HG03066 (cell line): ENCODE data around the gene MEI4.
"Not testable (repeated sequence)": the region's sequence is repeated elsewhere in the genome, so short reads cannot be mapped to it uniquely, and the experiment has no call there.

Experiments used
- ATAC-seq: cut with Tn5 transposase; IDR thresholded peaks from one replicate; pipeline ENCODE4 v1.9.1; 2021; ENCODE audit warnings: low read depth; ENCODE audit not compliant: unreplicated experiment

MEI4 gene

DNA sequence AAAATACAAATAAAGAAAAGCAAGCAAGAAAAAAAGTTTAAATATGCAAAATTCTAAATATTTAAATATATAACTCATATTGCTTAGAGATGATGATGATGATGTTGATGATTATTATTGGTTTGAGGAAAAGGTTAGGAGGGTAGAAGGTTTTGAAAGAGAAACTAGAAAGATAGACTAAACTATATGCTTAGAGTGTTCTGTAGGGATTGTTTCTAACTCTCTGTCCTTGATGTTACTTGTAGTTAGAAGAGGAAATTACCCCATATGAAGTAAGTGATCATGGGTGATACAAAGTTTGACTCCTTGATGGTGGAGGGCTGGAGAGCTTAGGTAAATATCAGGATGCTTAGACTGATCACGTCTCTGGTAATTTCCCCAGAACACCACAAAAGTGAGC is 159.5 kb downstream of the MEI4 start:
- ATAC-seq = no peak

- no peak for ATAC-seq
These were observed 160.3 kb downstream of the MEI4 start for GRCh38 chr6:77813090-77813489.

DNA sequence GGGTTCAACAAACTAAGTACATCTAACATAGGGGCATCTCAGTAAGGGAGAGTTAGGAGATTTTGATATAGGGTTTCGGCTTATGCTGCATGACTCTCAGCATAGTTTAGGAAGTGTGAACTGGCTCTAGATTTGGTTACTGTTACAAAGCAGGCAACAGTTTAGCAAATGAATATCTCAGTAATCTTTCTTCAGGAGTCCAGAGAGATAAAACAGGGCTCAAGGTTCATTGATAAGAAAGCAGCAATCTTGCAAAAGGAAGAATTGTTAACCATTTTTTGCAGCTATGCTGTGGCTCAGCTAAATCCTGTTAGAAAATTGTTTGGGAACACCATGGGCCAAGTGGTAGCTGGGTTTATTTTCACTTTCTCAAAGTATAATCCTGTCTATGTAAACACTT is 161.3 kb downstream of the MEI4 start:
- ATAC-seq = no peak

DNA sequence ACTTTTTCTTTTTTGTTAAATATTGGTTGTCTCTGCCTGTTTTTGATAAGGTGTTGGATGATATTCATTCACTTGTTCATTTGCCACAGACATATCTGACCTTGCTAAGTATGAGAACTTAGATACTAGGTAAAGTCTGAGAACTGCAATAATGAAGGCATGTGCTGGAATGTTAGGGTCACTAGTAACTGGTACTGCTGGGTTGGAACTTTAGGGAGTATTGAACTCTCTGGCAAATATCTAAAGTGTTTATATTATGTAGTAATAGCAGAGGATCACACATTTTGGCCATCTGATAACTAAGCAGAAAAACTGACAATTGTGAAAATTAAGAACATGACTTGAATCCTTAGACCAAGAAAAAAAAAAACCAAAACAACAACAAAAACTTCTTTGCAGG is 162.7 kb downstream of the MEI4 start:
- ATAC-seq = no peak

- ATAC-seq = no peak
These were observed 164.0 kb downstream of the MEI4 start for GRCh38 chr6:77816766-77817270.

- no peak for ATAC-seq
These were observed 169.4 kb downstream of the MEI4 start for GRCh38 chr6:77822265-77822664.

DNA sequence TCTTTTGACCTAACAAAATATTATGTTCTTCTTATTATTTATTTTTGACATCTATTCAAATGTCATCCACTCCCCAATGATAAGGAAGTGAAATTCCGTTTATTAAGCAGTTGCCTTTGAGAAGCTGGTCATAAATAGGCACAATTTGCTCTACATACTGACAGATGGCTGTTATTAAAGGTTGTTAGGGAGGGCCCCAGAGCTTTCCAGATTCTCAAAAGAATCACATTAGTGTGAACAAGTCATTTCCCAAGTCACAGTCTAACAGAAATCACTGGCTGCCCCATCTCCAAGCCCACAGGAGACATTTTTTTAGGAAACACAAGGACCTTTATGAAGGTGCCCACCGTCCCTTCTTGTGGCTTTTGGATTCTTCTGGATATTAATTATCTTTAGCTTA is 172.4 kb downstream of the MEI4 start:
- ATAC-seq = no peak

DNA sequence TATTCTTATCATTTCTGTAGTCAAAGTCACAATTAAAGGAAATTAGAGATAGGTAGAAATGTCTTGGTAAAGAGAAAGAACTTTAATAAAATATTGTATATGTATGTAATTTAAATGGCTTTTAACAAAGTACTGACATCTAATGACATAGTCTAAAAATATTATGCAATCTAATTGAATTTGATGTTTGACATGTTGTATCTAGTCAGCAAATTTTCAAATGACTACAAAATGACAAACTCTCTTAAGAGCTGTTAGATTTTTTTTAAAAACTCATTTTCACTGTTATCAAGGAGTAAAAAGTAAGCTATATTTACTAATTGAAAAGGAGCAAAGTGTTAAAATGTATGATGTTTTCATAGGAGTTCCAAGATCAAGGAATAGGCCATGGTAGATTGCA is 176.9 kb downstream of the MEI4 start:
- no peak for ATAC-seq

DNA sequence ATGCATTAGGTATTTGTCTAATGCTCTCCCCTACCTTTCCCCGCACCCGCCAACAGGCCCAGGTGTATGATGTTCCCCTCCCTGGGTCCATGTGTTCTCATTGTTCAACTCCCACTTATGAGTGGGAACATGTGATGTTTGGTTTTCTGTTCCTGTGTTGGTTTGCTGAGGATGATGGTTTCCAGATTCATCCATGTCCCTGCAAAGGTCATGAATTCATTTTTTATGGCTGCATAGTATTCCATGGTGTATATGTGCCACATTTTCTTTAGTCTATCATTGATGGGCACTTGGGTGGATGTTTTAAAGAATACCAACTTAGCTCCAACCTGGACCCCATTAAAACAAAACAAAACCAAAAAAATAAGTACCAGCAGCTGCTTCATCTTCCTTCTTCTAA is 180.9 kb downstream of the MEI4 start:
- ATAC-seq = not testable (repeated sequence)

DNA sequence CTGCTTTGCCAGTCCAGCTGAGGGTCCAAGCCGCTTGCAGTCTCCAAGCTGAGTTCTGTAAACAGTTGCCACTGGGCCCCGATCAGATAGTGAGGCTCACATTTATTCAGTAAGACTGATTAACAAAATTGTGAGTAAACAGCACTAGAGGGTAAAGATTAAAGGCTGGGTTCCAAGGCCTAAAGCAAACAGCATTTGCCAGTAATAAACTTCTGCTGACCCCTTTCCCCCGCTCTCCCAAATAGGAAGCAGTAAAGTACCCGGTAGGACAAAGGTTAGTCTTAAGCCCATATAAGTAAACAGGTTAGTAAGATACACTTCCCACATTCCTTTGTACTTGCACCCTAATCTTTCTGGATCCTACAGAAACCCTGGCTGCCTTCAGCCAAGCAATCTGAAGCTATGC is 181.8 kb downstream of the MEI4 start:
- ATAC-seq = no peak

DNA sequence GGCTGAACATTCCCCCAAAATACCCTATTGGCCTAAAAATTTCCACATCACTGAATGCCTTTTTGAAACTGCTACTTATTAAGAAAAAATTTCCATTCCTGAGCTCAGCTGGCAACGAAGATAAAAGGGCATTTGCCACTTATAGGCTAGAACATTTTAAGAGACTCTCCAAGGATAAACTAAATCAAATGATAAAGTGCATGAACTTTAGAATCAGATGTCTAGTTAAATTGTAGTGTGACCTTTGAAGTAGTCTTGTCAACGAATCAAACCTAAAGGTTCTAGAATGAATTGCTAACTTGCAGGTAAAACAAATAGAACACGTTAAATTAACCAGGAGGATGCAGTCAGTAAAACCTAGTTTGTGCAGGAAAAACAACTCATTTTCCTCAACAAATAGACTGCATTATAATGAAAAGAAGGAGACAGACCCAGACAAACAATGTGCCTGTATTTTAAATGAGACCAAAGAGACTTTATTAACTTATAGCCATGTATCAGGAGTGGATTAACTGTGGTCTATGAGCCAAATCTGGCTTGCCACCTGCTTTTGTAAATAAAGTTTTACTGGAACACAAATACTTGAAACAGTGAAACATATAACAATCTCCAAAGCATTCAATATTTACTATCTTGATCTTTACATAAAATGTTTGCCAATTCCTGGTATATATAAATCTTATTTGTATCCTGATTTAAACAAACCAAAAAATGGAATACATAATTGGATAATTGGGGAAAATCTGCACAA is 184.4 kb downstream of the MEI4 start:
- no peak for ATAC-seq

GRCh38 chr6:77839292-77839691 is 186.5 kb downstream of the MEI4 start:
- ATAC-seq = no peak

DNA sequence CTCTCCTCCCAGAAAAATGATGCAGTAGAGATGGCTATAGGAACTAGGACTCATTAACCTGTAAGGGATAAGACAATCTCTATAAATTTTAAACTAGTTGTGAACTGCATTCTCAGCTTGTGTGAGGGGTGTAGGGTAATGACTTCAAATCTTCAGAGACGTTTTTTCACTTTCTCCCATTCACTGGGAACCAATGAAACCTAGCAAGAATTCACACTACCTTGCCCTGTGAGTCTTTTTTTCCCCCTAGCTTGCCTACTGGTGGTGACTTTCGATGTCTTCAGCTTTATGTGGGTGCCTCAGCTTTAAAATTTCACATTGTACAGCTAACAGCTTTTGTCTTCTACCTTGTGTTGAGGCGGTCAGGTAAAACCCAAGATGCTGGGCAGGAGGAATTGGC is 192.0 kb downstream of the MEI4 start:
- ATAC-seq = no peak

GRCh38 chr6:77853401-77853800 is 200.6 kb downstream of the MEI4 start:
- ATAC-seq = no peak

- ATAC-seq = no peak
These were observed 203.6 kb downstream of the MEI4 start for GRCh38 chr6:77856391-77856790.

- ATAC-seq = no peak
These were observed 204.6 kb downstream of the MEI4 start for GRCh38 chr6:77857421-77857820.

DNA sequence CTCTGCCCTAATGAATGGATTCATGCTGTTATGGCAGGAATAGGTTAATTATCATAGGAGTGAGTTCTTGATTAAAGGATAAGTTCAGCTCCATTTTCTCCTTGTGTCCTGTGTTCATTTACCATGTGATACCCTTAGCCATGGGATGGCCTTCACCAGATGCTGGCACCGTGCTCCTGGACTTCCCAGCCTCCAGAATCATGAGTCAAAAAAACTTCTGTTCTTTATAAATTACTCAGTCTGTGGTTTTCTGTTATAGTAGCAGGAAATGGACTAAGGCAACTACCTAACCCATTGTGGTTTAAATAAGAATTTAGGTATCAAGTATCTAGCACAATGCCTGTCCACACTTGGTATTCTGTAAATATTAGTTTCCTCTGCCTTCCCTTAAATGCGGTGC is 223.5 kb downstream of the MEI4 start:
- ATAC-seq = no peak

DNA sequence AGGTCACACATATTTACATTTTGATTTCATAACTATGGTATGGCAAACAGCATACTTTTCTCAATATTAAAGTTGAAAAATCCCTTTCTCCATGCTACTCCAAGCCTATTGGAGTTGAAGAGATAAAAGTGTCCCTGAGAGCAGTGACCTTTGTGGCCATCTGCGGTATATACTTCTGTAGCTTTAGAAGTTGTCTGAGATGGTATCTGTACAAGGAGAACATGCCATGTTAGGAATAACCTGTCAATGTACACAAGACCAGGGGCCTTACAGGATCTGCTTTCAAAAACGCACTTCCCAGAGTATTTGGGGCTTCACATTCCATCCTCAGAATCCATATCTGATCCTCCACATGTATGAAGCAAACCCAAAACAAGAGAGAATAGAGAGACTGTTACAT is 226.7 kb downstream of the MEI4 start:
- ATAC-seq = no peak

DNA sequence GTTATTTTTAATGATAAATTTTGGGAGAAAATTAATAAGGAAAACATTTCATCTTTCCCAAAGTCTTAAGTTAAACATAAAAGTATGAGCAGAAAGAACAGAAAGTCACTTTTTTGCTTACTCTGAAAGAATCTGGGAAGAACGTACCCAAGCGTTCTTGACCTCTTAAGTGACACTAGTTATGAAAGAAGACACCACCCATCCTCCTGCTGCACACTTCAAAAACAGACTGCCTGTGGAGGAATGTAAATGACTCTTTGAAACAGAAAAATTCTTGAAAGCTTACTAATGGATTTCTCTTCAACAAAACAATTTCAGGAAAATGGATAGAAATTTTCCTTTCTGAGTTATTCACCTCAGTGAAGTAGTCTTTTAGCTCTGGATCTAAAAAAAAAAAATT is 227.7 kb downstream of the MEI4 start:
- no peak for ATAC-seq

DNA sequence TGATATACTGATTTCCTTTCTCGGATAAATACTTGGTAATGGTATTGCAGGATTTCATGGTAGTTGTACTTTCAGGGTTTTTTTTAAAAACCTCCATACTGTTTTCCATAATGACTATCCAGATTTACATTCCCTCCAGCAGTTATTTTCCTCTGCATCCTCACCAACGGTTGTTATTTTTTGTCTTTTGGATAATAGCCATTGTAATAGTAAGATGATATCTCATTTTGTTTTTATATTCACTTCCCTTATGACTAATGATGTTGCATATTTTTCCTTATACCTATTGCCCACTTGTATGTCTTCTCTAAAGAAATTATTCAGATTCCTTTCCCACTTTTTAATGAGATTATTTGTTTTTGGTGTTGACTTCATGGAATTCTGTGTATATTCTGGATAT is 231.0 kb downstream of the MEI4 start:
- ATAC-seq = no peak

DNA sequence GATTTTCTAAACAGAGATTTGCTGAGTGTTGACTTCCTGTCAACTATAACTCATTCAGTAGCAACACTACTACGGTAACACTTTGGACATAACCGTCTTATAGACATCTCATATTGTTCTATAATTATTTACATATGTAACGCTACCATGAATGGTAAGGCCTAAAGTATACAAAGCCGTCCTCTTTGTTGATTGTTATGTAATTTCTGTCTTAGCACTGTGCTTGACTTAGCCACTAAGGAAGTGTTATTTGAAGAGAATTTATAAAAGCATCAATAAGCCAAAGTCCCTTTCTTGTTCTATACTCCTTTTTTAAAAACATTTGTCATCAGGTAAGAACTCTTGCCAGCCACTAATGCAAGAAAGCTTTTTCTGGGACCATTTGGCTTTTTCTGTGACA is 240.6 kb downstream of the MEI4 start:
- no peak for ATAC-seq

DNA sequence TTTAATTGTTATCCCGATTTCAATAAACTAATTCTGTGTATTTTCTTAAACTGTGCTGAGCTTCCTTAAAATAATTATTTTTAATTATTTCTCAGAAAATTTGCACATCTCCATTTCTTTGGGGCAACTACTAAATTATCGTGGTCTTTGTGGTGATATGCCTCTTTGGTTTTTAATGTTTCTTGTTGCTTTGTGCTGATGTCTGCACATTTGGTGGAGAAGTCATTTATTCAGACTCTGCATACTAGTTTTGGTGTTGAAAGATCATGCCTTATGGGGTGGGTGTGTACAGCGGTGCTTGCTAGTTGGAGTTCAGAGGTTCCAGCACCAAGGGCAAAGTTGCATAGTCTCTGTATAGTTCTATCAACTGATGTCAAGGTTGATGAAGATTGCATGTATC is 253.2 kb downstream of the MEI4 start:
- no peak for ATAC-seq

DNA sequence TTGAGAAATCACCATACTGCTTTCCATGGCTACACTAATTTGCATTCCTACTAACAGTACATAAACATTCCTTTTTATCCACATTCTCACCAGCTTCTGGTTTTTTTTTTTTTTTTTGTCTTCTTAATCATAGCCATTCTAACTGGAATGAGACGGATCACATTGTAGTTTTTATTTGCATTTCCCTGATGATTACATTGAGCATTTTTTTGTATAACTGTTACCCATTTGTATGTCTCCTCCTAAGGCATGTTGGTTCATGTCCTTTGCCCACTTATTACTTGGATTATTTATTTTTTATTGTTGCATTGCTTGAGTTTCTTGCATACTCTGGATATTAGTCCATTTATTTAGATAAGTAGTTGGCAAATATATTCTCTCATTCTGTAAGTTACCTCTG is 258.0 kb downstream of the MEI4 start:
- no peak for ATAC-seq
